OCI-LY3 (cell line): ENCODE measurements around the gene PYGO1.

Source experiments
- H2AFZ ChIP-seq: fragments of 200-600, 300-600 bp; shearing (Covaris generic); 2 replicates; pipeline ENCODE4 v1.6.0; 2014; ENCODE audit warnings: antibody characterized with exemption, low read depth, low read length
- H3K27ac ChIP-seq: fragments of 200-600, 300-600 bp; sonication (generic); 2 replicates; pipeline ENCODE4 v1.5.1; 2014; ENCODE audit warnings: mild to moderate bottlenecking, low read length, moderate library complexity, mixed read lengths
- H3K27me3 ChIP-seq: fragments of 200-600, 300-600 bp; sonication (generic); 2 replicates; pipeline ENCODE4 v1.6.1; 2014; ENCODE audit warnings: low read depth, low read length, mixed read lengths
- H3K36me3 ChIP-seq: fragments of 200-600, 300-600 bp; sonication (generic); replicated peaks from 2 replicates; pipeline ENCODE3; 2014; ENCODE audit warnings: low read depth, low read length, mixed read lengths
- H3K4me1 ChIP-seq: fragments of 300-600, 200-600 bp; sonication (generic); 2 replicates; pipeline ENCODE4 v1.6.1; 2014; ENCODE audit warnings: low read length, mixed read lengths
- H3K4me2 ChIP-seq: fragments of 200-600, 300-600 bp; sonication (generic); 2 replicates; pipeline ENCODE4 v1.6.1; 2014; ENCODE audit warnings: low read length, mixed read lengths
- H3K4me3 ChIP-seq: fragments of 300-600, 200-600 bp; sonication (generic); 2 replicates; pipeline ENCODE4 v1.5.1; 2014; ENCODE audit warnings: antibody characterized with exemption, mild to moderate bottlenecking, low read length, moderate library complexity
- H3K79me2 ChIP-seq: fragments of 300-600, 200-600 bp; shearing (Covaris generic); 2 replicates; pipeline ENCODE4 v1.6.1; 2014; ENCODE audit warnings: mild to moderate bottlenecking, low read length, mixed read lengths
- H3K9ac ChIP-seq: fragments of 300-600, 200-600 bp; shearing (Covaris generic); 2 replicates; pipeline ENCODE4 v1.6.0; 2014; ENCODE audit warnings: mild to moderate bottlenecking, low read length, moderate library complexity
- H3K9me3 ChIP-seq: fragments of 200-600, 300-600 bp; shearing (Covaris generic); 2 replicates; pipeline ENCODE4 v1.6.1; 2014; ENCODE audit warnings: low read length, mixed read lengths; ENCODE audit not compliant: insufficient read depth
- H4K20me1 ChIP-seq: fragments of 200-600, 300-600 bp; sonication (generic); 2 replicates; pipeline ENCODE4 v1.6.1; 2016; ENCODE audit warnings: low read length, mixed read lengths; ENCODE audit not compliant: insufficient read depth
- CTCF ChIP-seq: fragments of 200-600, 300-600 bp; sonication (generic); IDR thresholded peaks from 2 replicates; pipeline ENCODE4 v1.5.1; 2014; ENCODE audit warnings: antibody characterized with exemption, low read length, low read depth
- EZH2phosphoT487 ChIP-seq: fragments of 200-600 bp; shearing (Covaris generic); IDR thresholded peaks from 2 replicates; pipeline ENCODE4 v1.6.1; 2018; ENCODE audit warnings: antibody characterized with exemption, mixed run types, low read depth

PYGO1 gene

GRCh38 chr15:55630858-55631257 lies 42.7 kb upstream of the PYGO1 start:
- Histone ChIP-seq H2AFZ (peak overlapping the region; percentile 25), H3K9ac (no peak overlapping the region), H3K79me2 (no peaks in the 10 kb centered on the region), H3K27ac (no peak overlapping the region), H3K4me3 (no peak overlapping the region), H3K36me3 (no peaks in the 10 kb centered on the region), H3K9me3 (no peaks in the 10 kb centered on the region), H3K4me2 (no peak overlapping the region), H4K20me1 (no peaks in the 10 kb centered on the region), H3K4me1 (peaks cover 13% of the 10 kb centered on the region), H3K27me3 (no peaks in the 10 kb centered on the region)
- TF ChIP-seq CTCF (no peak), EZH2phosphoT487 (no peak)

DNA sequence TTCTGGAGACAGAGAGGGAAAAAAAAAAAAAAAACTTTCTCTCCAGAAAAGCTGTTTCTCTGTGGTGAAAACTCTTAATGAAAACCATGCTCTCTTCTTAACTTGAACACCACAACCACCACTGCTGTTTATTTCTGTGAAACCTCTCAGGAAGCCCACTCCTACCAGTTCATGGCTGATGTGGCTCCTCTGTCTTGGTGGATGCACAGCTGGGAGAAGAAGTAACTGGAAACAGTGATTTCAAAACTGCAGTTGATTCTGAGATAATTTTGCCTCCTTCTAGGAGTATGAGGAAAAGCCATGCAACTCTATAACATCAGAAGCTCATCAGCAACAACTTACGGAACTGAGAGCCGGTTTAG lies 40.2 kb upstream of the PYGO1 start:
- Histone ChIP-seq H4K20me1 (no peaks in the 10 kb centered on the region), H3K4me3 (peak overlapping the region; percentile 61), H3K27ac (no peak overlapping the region), H3K79me2 (no peaks in the 10 kb centered on the region), H2AFZ (peak overlapping the region; percentile 100), H3K36me3 (no peaks in the 10 kb centered on the region), H3K9ac (peak overlapping the region; percentile 32; the same call in 1 of the 2 replicates), H3K4me1 (peaks cover 17% of the 10 kb centered on the region), H3K27me3 (no peaks in the 10 kb centered on the region), H3K9me3 (no peaks in the 10 kb centered on the region), H3K4me2 (peak overlapping the region; percentile 79)
- TF ChIP-seq CTCF (no peak), EZH2phosphoT487 (no peak)

DNA sequence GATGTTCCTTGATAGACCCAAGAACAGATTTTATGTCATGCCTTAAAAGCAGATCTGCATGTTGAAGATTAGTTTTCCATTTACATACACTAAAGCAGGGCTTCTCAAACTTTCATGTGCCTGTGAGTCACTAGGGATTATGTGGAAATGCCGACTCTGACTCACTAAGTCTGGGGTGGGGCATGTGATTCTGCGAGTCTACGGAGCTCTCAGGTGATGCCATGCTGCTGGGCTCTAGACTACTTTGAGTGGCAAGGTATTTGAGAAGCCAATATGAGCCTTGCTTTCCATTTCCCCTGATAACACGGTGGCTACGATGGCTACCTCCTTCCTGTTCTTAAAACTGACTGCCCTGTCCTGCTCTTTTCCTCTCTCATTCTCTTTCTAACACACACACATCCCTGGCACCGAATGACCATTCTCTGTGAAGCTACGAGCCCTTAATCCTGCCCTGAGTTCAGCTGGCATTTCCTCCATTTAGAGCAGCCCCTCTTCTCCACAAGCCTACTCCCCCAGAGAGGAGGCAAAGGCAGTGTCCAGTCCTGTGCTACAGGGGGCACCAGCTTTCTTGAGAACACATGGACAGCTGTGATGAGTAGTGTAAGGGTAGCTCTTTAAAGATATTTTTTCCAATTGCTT lies 39.7 kb upstream of the PYGO1 start:
- no peaks in the 10 kb centered on the region for H3K9me3 ChIP-seq
- peak overlapping the region; percentile 100 for H2AFZ ChIP-seq
- peak overlapping the region; percentile 79 for H3K4me2 ChIP-seq
- H3K9ac ChIP-seq: peak overlapping the region; percentile 32
- H3K79me2 ChIP-seq: no peaks in the 10 kb centered on the region
- no peaks in the 10 kb centered on the region for H3K36me3 ChIP-seq
- TF ChIP-seq CTCF (peak; percentile 24), EZH2phosphoT487 (no peak)
- peak overlapping the region; percentile 61 for H3K4me3 ChIP-seq
- H4K20me1 ChIP-seq: no peaks in the 10 kb centered on the region
- H3K4me1 ChIP-seq: peaks cover 17% of the 10 kb centered on the region
- H3K27ac ChIP-seq: no peak overlapping the region
- H3K27me3 ChIP-seq: no peaks in the 10 kb centered on the region

DNA sequence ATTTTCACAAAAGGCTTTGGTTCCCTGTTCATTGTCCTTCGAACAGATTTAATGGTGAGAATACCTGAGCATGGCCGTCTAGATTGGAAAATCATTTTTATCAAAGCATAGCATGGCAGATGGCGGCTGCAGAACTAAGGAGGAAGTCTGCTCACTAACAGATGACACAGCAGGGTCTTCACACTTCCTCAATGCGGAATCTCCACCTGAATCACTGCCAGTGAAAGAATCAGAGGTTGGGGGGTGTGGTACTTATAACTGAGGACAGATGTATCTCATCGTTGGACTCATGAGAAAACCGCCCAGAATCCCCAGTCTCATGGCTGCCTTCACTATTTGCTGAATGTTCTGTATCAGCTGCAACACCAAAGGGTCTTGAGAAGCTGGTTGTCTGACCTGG lies 31.6 kb upstream of the PYGO1 start:
- H4K20me1 ChIP-seq: no peaks in the 10 kb centered on the region
- no peaks in the 10 kb centered on the region for H3K9me3 ChIP-seq
- peak overlapping the region; percentile 88 for H3K27ac ChIP-seq
- peak overlapping the region; percentile 71 for H2AFZ ChIP-seq
- no peaks in the 10 kb centered on the region for H3K27me3 ChIP-seq
- H3K4me2 ChIP-seq: peak overlapping the region; percentile 77
- H3K4me1 ChIP-seq: peaks cover 62% of the 10 kb centered on the region
- TF ChIP-seq EZH2phosphoT487 (no peak), CTCF (no peak)
- peak overlapping the region; percentile 73 for H3K4me3 ChIP-seq
- peak overlapping the region; percentile 68 for H3K9ac ChIP-seq
- no peaks in the 10 kb centered on the region for H3K36me3 ChIP-seq
- H3K79me2 ChIP-seq: peaks cover 8% of the 10 kb centered on the region; the same call in 1 of the 2 replicates
